GM10847 (cell line): ENCODE data around the gene HVCN1.
A peak's percentile ranks its signal among the peaks of the same experiment; 100 is the strongest.

Source experiments
- POLR2A ChIP-seq: IDR thresholded peaks from 2 replicates; pipeline ENCODE4 v1.6.1; 2011; ENCODE audit not compliant: insufficient read length; ENCODE audit errors: extremely low read depth

The HVCN1 gene, protein sequence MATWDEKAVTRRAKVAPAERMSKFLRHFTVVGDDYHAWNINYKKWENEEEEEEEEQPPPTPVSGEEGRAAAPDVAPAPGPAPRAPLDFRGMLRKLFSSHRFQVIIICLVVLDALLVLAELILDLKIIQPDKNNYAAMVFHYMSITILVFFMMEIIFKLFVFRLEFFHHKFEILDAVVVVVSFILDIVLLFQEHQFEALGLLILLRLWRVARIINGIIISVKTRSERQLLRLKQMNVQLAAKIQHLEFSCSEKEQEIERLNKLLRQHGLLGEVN

GRCh38 chr12:110688446-110689280, at the start of gene HVCN1:
Gene HVCN1, minus strand, starts transcription at chr12:110689115. Its CDS starts 5,870 bp downstream, at chr12:110683245.
- TF ChIP-seq POLR2A = peak; percentile 55

DNA sequence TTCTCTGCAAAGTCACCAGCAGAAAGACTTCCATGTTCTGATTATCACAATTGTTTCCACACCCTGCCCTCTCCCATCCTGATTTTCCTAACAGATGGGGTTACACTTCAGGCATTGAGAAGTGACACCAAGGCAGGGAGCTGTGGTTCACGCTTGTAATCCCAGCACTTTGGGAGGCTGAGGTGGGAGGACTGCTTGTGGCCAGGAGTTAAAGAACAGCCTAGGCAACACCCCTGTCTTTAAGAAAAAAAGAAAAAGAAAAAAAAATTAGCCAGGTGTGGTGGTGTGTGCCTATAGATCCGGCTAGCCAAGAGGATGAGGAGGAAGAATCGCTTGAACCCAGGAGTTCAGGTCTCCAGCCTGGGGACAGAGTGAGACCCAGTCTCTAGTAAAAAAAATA, 48.6 kb upstream of the HVCN1 start:
- TF ChIP-seq POLR2A = no peak

DNA sequence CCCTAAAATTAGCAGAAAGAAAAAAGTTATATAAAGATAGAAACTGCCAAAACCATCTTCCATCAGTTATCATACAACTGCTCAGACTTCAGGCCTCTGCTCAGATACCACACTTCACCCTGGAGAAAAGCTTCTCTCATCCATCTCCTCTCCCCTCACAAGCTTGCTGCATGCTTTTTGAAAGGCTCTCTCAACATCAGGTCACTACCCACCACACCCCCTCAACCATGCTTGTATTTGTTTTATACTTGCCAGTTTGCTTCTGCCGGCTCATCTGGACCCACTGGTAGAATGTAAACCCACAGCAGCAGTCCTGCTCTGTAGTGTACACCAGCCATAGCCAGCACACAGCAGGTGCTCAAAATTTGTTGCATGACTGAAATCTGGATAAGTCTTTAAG, 45.0 kb upstream of the HVCN1 start:
- no peak for TF ChIP-seq POLR2A

GRCh38 chr12:110733089-110733715, 44.3 kb upstream of the HVCN1 start:
- no peak for TF ChIP-seq POLR2A

DNA sequence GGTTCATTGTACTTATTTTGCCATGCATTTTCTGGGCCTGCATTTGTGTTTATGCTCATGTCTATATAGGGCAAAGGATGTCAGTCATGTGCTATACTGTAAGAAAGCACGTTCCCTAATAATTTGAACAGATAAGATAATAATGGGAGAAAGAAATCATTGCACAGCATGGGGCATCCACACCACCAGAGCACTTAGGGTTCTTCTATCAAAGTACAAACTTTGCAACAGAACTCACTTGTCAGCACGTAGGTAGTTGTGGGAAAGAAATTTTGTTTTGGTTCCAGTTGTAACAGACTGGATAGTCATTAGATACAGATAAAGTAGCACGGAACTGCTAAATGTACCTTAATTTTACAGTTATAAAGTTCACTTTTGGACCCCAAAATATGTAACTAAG, 43.7 kb upstream of the HVCN1 start:
- no peak for TF ChIP-seq POLR2A

GRCh38 chr12:110731479-110731878, 42.6 kb upstream of the HVCN1 start:
- no peak for TF ChIP-seq POLR2A

- no peak for TF ChIP-seq POLR2A
These were observed 39.7 kb upstream of the HVCN1 start for GRCh38 chr12:110728628-110729027.

- no peak for TF ChIP-seq POLR2A
These were observed 37.9 kb upstream of the HVCN1 start for GRCh38 chr12:110726708-110727369.

DNA sequence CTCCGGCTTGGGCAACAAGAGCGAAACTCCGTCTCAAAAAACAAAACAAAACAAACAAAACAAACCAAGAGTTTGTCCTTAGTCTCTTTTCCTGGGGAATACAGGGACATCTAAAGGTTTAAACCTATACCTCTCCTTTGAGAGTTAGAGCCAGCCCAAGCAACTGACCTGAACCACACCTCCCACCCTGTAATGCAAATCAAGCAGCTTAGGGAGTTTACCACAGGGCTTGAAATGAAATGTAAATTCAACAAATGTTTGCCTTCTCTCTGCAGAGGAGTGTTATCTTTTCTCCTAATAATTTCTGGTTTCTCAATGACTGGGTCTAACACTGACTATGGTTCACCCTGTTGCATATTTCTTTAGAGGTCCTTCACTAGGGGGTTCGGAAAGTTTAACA, 37.1 kb upstream of the HVCN1 start:
- TF ChIP-seq POLR2A = no peak

DNA sequence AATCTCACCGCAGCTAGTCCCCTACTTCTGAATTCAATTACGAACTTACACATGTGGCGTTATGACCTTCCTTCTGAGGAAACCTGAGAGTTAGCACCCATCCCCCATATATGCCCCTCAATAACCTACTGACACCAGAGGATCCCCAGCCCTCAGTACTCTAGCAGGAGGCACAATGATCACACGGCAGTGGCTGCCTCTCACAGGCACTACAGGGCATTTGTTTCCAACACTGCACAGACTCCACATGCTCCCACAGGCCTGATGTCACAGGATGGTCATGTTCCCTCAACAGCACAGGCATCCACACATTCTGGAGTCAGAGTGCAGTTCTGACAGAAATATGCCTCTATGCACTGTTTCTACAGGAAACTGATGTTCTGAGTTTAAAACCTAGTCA, 36.4 kb upstream of the HVCN1 start:
- no peak for TF ChIP-seq POLR2A

DNA sequence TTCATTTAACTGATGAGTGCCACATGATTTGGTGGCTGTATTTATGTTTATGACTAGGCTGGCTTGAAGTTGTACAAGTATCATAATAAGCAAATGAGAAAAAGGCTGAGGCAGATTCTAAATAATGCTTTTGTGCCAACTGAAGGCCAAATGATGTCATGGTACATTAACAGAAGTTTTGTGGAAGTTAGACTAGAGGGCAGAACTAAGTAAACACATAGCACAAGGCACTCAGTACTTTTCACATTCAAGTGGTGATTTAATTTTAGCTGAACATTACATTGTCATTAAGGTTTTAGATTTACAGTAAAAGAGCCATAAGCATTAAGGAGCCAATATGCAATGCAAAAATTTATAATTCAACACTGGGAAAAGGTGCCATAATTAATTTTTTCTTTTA, 32.7 kb upstream of the HVCN1 start:
- TF ChIP-seq POLR2A = no peak

GRCh38 chr12:110720516-110720915, 31.6 kb upstream of the HVCN1 start:
- no peak for TF ChIP-seq POLR2A

GRCh38 chr12:110718222-110718908, 29.4 kb upstream of the HVCN1 start:
- no peak for TF ChIP-seq POLR2A

GRCh38 chr12:110717037-110717436, 28.1 kb upstream of the HVCN1 start:
- TF ChIP-seq POLR2A = no peak

- TF ChIP-seq POLR2A = no peak
These were observed 20.0 kb upstream of the HVCN1 start for GRCh38 chr12:110708917-110709316.
